GM18951 (cell line): ENCODE measurements around the gene ZC3H14.

Experiments
- POLR2A ChIP-seq: IDR thresholded peaks from 4 replicates; pipeline ENCODE4 v1.6.1; 2011; ENCODE audit warnings: mild to moderate bottlenecking; ENCODE audit not compliant: insufficient read length, insufficient read depth; ENCODE audit errors: extremely low read depth
- in situ Hi-C: fragments of 300-500 bp; cut with MboI; formaldehyde crosslinking; loops from one replicate; pipeline ENCODE4 v1.12.0; 2022; ENCODE audit warnings: low sequenced_read_pairs, mixed read lengths, inconsistent platforms; ENCODE audit not compliant: unreplicated experiment

Gene ZC3H14

GRCh38 chr14:88628462-88628861 lies 65.6 kb downstream of the ZC3H14 start:
- no peak for TF ChIP-seq POLR2A
- in situ Hi-C loops, result no loop called here

GRCh38 chr14:88630565-88630964 lies 67.7 kb downstream of the ZC3H14 start:
- in situ Hi-C loops, result no loop called here

DNA sequence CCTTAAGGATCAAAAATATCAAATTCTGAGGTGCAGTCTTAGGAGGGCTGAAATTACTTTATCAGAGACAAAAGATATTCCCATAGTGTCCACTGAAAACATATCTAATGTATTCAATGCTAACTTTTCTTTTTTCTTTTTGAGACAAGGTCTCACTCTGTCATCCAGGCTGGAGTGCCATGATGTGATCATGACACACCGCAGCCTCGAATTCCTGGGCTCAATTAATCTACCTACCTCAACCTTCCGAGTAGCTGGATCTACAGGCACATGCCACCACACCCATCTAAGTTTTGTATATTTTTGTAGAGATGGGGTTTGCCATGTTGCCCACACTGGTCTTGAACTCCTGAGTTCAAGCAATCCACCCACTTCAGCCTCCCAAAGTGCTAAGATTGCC lies 68.3 kb downstream of the ZC3H14 start:
- in situ Hi-C loops, result no loop called here

More at GRCh38 chr14:88630565-88630964, 67.7 kb downstream of the ZC3H14 start:
- TF ChIP-seq POLR2A, result no peak

GRCh38 chr14:88632512-88632911 lies 69.7 kb downstream of the ZC3H14 start:
- in situ Hi-C loops, result no loop called here
- TF ChIP-seq POLR2A, result no peak

More for the DNA sequence above, 68.3 kb downstream of the ZC3H14 start:
- no peak for TF ChIP-seq POLR2A

DNA sequence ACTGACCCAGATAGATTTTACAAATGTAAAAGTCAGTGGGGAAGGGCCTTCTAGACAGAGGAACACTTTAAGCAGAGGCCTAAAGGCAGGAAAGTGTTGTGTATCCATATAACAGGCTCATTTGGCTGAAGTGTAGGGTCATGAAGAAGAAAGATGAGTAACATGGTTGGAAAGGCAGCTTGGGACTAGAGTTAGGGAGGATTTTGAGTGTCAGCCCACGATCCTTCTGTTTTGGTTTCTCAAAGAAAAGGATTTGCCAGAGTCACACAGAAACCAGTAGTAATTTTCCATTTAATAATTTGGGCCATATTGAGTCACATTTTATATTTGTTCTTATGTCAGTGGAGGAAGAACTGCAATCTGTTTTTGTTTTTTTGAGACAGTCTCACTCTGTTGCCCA lies 76.4 kb downstream of the ZC3H14 start:
- in situ Hi-C loops, result no loop called here
- TF ChIP-seq POLR2A, result no peak

- TF ChIP-seq POLR2A, result no peak
- in situ Hi-C loops, result no loop called here
These were observed 97.2 kb downstream of the ZC3H14 start for GRCh38 chr14:88660056-88660455.

GRCh38 chr14:88667555-88668273 lies 104.9 kb downstream of the ZC3H14 start:
- TF ChIP-seq POLR2A, result no peak
- in situ Hi-C loops, result no loop called here

GRCh38 chr14:88668448-88669116 lies 105.7 kb downstream of the ZC3H14 start:
- in situ Hi-C loops, result no loop called here
- TF ChIP-seq POLR2A, result no peak

- TF ChIP-seq POLR2A, result no peak
- in situ Hi-C loops, result no loop called here
These were observed 106.5 kb downstream of the ZC3H14 start for GRCh38 chr14:88669346-88669745.
